HFFc6 (cell line): Measurements from ENCODE around the gene DHRS2. TPM values are rescaled to one million over a fixed set of nuclear protein-coding genes. Genes with fewer than 3 reads are reported as not detected.
"Not testable (repeated sequence)": the region's sequence is repeated elsewhere in the genome, so short reads cannot be mapped to it uniquely, and the experiment has no call there.

ENCODE experiments used
- DNase-seq: peaks from one replicate; pipeline ENCODE4 v3.0.0-alpha.2; 2018
- H3K27ac Mint-ChIP-seq: 2 replicates; pipeline ENCODE4 v1.8.0; 2020; ENCODE audit warnings: mild to moderate bottlenecking, mixed read lengths
- H3K27me3 Mint-ChIP-seq: 2 replicates; pipeline ENCODE4 v1.8.0; 2021; ENCODE audit warnings: mild to moderate bottlenecking, moderate library complexity, mixed read lengths; ENCODE audit not compliant: insufficient read depth
- H3K36me3 Mint-ChIP-seq: 2 replicates; pipeline ENCODE4 v1.8.0; 2021; ENCODE audit warnings: low read depth, mixed read lengths
- H3K4me1 Mint-ChIP-seq: 2 replicates; pipeline ENCODE4 v1.8.0; 2020; ENCODE audit warnings: low read depth, mixed read lengths
- H3K4me3 Mint-ChIP-seq: 2 replicates; pipeline ENCODE4 v1.8.0; 2020; ENCODE audit warnings: mild to moderate bottlenecking, moderate library complexity, mixed read lengths
- H3K9me3 Mint-ChIP-seq: 2 replicates; pipeline ENCODE4 v1.8.0; 2020; ENCODE audit warnings: mild to moderate bottlenecking, mixed read lengths
- total RNA-seq, 6 experiments: library from RNA; stranded (reverse); fragmentation: NEBNext Ultra II Directional; extraction: Animal tissue kit (Norgen Biotek cat#: 25700); gene quantifications; 2 replicates in 1 of 6; 3 replicates in 5 of 6; pipeline ENCODE4 v1.2.3, GENCODE V29; 2021
- TF ChIP-seq, protein P1 (sequence below): fragments of 200-600 bp; sonication (generic); IDR thresholded peaks from 2 replicates; pipeline ENCODE4 v1.5.0; 2021; ENCODE audit warnings: antibody characterized with exemption, mild to moderate bottlenecking

Gene DHRS2
- total RNA-seq, 6 experiments from 2014 or later = 0.31 to 0.91 (median 0.51) TPM

- H3K9me3 Mint-ChIP-seq, H3K27ac Mint-ChIP-seq, H3K4me3 Mint-ChIP-seq, H3K27me3 Mint-ChIP-seq, H3K36me3 Mint-ChIP-seq, H3K4me1 Mint-ChIP-seq, DNase-seq: not testable (repeated sequence)
Measured at GRCh38 chr14:23637655-23638413, 1.7 kb downstream of the DHRS2 start.

DNA sequence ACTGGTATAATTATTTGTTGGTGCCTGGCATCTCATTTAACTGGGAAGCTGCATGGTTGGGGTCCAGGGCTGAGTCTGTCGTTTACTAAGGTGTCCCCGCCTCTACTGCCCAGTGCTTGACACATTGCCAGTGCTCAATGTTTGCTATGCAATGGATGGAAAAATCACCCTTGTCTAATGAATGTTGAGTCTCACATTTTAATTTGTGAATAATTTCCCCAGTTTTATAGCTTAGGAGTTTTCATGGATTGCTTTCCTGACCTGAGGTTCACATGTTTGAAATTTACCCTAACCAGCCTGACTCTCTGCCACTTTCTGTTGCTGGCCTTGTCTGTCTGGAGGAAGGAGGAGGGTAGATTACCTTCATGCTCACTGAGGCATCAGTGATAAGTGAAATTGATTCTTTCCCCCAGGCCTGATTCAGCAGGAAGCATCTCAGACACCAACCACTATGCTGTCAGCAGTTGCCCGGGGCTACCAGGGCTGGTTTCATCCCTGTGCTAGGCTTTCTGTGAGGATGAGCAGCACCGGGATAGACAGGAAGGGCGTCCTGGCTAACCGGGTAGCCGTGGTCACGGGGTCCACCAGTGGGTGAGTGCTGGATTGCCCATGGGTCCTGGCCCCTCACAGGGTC lies 2.4 kb downstream of the DHRS2 start:
- H3K4me3 Mint-ChIP-seq = no peak overlapping the region
- H3K36me3 Mint-ChIP-seq = no peaks in the 10 kb centered on the region
- no peak for DNase-seq
- TF ChIP-seq, protein P1, sequence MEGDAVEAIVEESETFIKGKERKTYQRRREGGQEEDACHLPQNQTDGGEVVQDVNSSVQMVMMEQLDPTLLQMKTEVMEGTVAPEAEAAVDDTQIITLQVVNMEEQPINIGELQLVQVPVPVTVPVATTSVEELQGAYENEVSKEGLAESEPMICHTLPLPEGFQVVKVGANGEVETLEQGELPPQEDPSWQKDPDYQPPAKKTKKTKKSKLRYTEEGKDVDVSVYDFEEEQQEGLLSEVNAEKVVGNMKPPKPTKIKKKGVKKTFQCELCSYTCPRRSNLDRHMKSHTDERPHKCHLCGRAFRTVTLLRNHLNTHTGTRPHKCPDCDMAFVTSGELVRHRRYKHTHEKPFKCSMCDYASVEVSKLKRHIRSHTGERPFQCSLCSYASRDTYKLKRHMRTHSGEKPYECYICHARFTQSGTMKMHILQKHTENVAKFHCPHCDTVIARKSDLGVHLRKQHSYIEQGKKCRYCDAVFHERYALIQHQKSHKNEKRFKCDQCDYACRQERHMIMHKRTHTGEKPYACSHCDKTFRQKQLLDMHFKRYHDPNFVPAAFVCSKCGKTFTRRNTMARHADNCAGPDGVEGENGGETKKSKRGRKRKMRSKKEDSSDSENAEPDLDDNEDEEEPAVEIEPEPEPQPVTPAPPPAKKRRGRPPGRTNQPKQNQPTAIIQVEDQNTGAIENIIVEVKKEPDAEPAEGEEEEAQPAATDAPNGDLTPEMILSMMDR = no peak
- no peak overlapping the region for H3K27ac Mint-ChIP-seq
- peaks cover 8% of the 10 kb centered on the region for H3K4me1 Mint-ChIP-seq
- peaks cover 9% of the 10 kb centered on the region; the same call in 1 of the 2 replicates for H3K27me3 Mint-ChIP-seq
- peaks cover 9% of the 10 kb centered on the region for H3K9me3 Mint-ChIP-seq

DNA sequence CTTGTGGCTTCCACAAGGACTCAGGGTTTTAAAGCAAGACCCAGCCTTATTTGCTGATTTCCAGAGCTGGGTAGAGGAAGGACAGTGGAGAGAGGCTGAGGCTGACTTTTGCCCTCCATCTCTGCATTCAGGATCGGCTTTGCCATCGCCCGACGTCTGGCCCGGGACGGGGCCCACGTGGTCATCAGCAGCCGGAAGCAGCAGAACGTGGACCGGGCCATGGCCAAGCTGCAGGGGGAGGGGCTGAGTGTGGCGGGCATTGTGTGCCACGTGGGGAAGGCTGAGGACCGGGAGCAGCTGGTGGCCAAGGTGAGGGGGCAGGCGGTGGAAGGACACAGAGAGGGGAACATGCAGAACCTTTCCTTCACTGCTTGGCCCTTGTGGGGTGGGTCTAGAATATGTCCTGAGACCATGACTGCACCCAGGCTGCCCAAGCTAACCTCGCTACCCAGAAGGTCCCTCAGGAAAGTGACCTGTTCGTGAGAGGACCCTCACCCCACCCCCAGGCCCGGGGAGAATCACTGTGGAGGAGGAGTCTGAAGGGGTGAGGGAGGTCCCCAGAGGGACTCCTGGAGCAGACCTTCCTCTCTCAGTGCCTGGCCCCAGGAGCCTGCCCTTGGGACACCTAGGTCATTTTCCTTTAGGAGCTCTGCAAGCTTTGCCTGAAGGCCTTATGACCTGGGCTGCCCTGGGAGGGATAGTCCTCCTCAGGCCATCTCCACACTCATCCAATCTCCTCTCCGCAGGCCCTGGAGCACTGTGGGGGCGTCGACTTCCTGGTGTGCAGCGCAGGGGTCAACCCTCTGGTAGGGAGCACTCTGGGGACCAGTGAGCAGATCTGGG lies 3.1 kb downstream of the DHRS2 start:
- peaks cover 9% of the 10 kb centered on the region; the same call in 1 of the 2 replicates for H3K27me3 Mint-ChIP-seq
- H3K9me3 Mint-ChIP-seq = peaks cover 9% of the 10 kb centered on the region
- no peak overlapping the region for H3K27ac Mint-ChIP-seq
- no peak for DNase-seq
- H3K36me3 Mint-ChIP-seq = no peaks in the 10 kb centered on the region
- peaks cover 8% of the 10 kb centered on the region for H3K4me1 Mint-ChIP-seq
- TF ChIP-seq, protein P1 = no peak
- H3K4me3 Mint-ChIP-seq = no peak overlapping the region

GRCh38 chr14:23639891-23640523 lies 3.8 kb downstream of the DHRS2 start:
- Mint-ChIP-seq H3K36me3 (no peaks in the 10 kb centered on the region), H3K27ac (no peak overlapping the region), H3K4me1 (peaks cover 8% of the 10 kb centered on the region), H3K4me3 (no peak overlapping the region), H3K27me3 (peaks cover 10% of the 10 kb centered on the region; the same call in 1 of the 2 replicates), H3K9me3 (peaks cover 9% of the 10 kb centered on the region)
- no peak for DNase-seq
- TF ChIP-seq, protein P1 = no peak

DNA sequence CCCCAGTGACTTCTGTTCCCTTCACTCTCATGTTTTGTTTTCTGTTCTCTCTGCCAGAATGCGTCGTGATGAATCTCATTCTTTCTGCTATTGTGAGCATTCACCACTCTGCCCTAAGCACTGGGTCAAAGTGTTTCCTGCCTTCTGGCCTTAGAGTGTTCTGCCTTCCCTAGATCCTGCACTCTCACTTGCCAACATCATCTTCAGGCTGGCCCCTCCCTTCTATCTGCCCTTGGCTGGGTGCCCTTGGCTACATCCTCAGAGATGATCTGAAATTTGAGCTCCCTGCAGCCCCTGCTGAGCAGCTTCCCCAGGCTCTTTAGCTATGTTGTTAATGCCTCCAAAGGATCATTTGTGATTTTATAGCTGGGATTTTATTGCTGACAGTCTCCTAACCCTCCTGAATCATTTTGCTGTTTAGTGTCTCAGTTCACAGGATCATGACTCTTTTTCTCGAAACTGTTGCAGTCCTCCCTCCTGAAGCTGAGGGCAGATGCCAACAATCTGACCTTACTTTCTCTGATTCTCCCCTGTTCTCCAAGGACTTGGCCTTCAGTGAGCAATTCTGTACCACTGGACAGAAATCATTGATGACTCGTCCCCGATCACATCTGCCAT lies 4.5 kb downstream of the DHRS2 start:
- DNase-seq = peak; percentile 40
- peaks cover 9% of the 10 kb centered on the region for H3K9me3 Mint-ChIP-seq
- peaks cover 10% of the 10 kb centered on the region; the same call in 1 of the 2 replicates for H3K27me3 Mint-ChIP-seq
- peaks cover 8% of the 10 kb centered on the region for H3K4me1 Mint-ChIP-seq
- TF ChIP-seq, protein P1 = no peak
- H3K36me3 Mint-ChIP-seq = no peaks in the 10 kb centered on the region
- H3K27ac Mint-ChIP-seq = no peak overlapping the region
- no peak overlapping the region for H3K4me3 Mint-ChIP-seq
